Upper lobe of left lung (tissue), 6 donors: ENCODE data around the gene SCG5. TPM values are rescaled to one million over a fixed set of nuclear protein-coding genes. Genes with fewer than 3 reads are reported as not detected.
"Not testable (repeated sequence)": the region's sequence is repeated elsewhere in the genome, so short reads cannot be mapped to it uniquely, and the experiment has no call there.

Experiments
- ATAC-seq, 2 donors: fragments of 200-7000 bp; cut with Tn5 transposase; one replicate each; pipeline ENCODE4 v1.9.1; 2022; ENCODE audit warnings: mild to moderate bottlenecking in 2 of 2, moderate library complexity in 2 of 2; ENCODE audit not compliant: low FRiP score in 2 of 2
- DNase-seq, 2 donors: peaks; one replicate each; pipeline ENCODE4 v3.0.0-alpha.2; 2019 to 2020
- H3K27ac ChIP-seq, 4 donors: fragments of 200-600 bp; sonication (generic); one replicate each; pipeline ENCODE4 v1.5.1; 2016 to 2019
- H3K27me3 ChIP-seq, 4 donors: fragments of 200-600 bp; sonication (generic); one replicate each; pipeline ENCODE4 v1.5.1; 2017 to 2019
- H3K36me3 ChIP-seq, 4 donors: fragments of 200-600 bp; sonication (generic); one replicate each; pipeline ENCODE4 v1.5.1; 2016 to 2019
- H3K4me1 ChIP-seq, 4 donors: fragments of 200-600 bp; sonication (generic); one replicate each; pipeline ENCODE4 v1.5.1; 2018 to 2019
- H3K4me3 ChIP-seq, 4 donors: fragments of 200-600 bp; sonication (generic); one replicate each; pipeline ENCODE4 v1.5.1; 2017 to 2019; ENCODE audit warnings: mild to moderate bottlenecking in 2 of 4, moderate library complexity in 1 of 4
- H3K9me3 ChIP-seq, 4 donors: fragments of 200-600 bp; sonication (generic); one replicate each; pipeline ENCODE4 v1.5.1; 2018 to 2019
- CTCF ChIP-seq, 6 experiments: fragments of 450-650 bp in 4 of 6; fragments of 200-600 bp in 2 of 6; sonication (generic) in 2 of 6; IDR thresholded peaks; one replicate each; pipeline ENCODE4 v1.5.1; 2016 to 2019; ENCODE audit warnings: antibody characterized with exemption in 6 of 6
- EP300 ChIP-seq, 4 donors: sonication (generic); formaldehyde crosslinking; IDR thresholded peaks; one replicate each; pipeline ENCODE4 v1.5.1; 2017; ENCODE audit warnings: antibody characterized with exemption in 4 of 4, control low read depth in 2 of 4
- POLR2A ChIP-seq, 4 donors: fragments of 450-650 bp; IDR thresholded peaks; one replicate each; pipeline ENCODE4 v1.5.1; 2016 to 2017; ENCODE audit warnings: antibody characterized with exemption in 4 of 4, mild to moderate bottlenecking in 2 of 4
- POLR2AphosphoS5 ChIP-seq, 2 donors: sonication (generic); formaldehyde crosslinking; IDR thresholded peaks; one replicate each; pipeline ENCODE4 v1.5.1; 2017; ENCODE audit warnings: antibody characterized with exemption in 2 of 2
- WGBS, 2 donors: methylation state at CpG; one replicate each; pipeline ENCODE4 v1.1.5; 2017 to 2018; 5-methylcytosine and 5-hydroxymethylcytosine counted together
- total RNA-seq, 6 donors: library from RNA; depleted of rRNA in 4 of 6; stranded (reverse); fragments of >200 nt in 4 of 6; gene quantifications; one replicate each; pipeline versions ENCODE4 v1.1.0 to v1.2.1, GENCODE V29; 2016 to 2021
- donor health status: DM: no; HTN: no; CAD: no; lungs with moderate emphysema.
- donor health status: DM: no; HTN: yes; CAD: no; lungs with severe emphysema.

The SCG5 gene, protein sequence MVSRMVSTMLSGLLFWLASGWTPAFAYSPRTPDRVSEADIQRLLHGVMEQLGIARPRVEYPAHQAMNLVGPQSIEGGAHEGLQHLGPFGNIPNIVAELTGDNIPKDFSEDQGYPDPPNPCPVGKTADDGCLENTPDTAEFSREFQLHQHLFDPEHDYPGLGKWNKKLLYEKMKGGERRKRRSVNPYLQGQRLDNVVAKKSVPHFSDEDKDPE
- 1 to 10 TPM in 1 of 6 donors, under 1 TPM in 2, not detected in 3; 0.61 to 1.7 (median 0.97) TPM for total RNA-seq

- peak; percentile 38 to 69 for DNase-seq
- no peak for TF ChIP-seq POLR2A (IDR thresholded peaks at IDR 0.05)
- TF ChIP-seq CTCF (IDR thresholded peaks at IDR 0.05) = no peak
- TF ChIP-seq POLR2AphosphoS5 (IDR thresholded peaks at IDR 0.05) = no peak
- TF ChIP-seq EP300 (IDR thresholded peaks at IDR 0.05) = no peak
These were observed at the start of gene SCG5 for GRCh38 chr15:32641517-32642059. Gene SCG5, plus strand, starts transcription at chr15:32641710. Its CDS starts 1,883 bp downstream, at chr15:32643593.

DNA sequence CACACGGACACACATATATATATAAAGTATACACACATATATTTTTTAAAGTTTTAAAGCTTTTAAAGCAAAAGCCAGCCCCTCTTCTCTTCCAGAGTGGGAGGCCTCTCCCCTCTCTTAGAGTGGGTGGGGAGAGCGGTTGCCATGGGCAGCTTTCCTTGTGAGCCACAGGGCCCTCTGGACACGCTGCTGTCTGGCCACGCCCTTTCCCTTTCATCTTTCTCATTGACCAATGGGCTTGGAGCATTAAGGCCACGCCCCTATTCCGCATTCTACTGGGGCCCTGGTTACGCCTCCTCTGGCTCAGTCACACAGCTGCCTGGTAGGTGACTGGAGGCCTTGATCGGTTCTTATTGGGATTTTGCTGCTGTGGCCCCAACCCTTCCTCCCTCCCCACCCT lies 48.4 kb upstream of the SCG5 start, which contains the start of gene GOLGA8N:
GOLGA8N (plus strand) TSS at position 306 of the 400 bp plus-strand sequence.
- H3K4me3 ChIP-seq, H3K27ac ChIP-seq, H3K27me3 ChIP-seq, H3K9me3 ChIP-seq, ATAC-seq, H3K36me3 ChIP-seq, DNase-seq, H3K4me1 ChIP-seq: not testable (repeated sequence)
- WGBS, 2 donors = 90% methylated on average over 5 of the region's 8 CpGs; no CpG with 5 or more reads in 1 of the 2 donors

More at GRCh38 chr15:32641517-32642059, at the start of gene SCG5:
- Histone ChIP-seq H3K27ac (no peak within 1 kb of the TSS), H3K36me3 (no peaks in the 10 kb centered on the region), H3K4me3 (peak within 1 kb of the TSS in 3 of 4 donors; percentile 12 to 28 (median 13)), H3K27me3 (no peaks in the 10 kb centered on the region), H3K4me1 (peaks cover 0 to 5% (median 2%) of the 10 kb centered on the region in 4 donors), H3K9me3 (no peaks in the 10 kb centered on the region)
- peak; percentile 26 to 67 for ATAC-seq
- WGBS, 2 donors = 31 to 38% methylated on average over 12 to 22 of the region's 22 CpGs

GRCh38 chr15:32609518-32609917 lies 32.0 kb upstream of the SCG5 start:
- not testable (repeated sequence) for H3K9me3 ChIP-seq, H3K4me3 ChIP-seq, H3K36me3 ChIP-seq, H3K27me3 ChIP-seq, DNase-seq, H3K4me1 ChIP-seq, ATAC-seq, H3K27ac ChIP-seq
- WGBS, 2 donors = 75 to 85% methylated on average over 2 of the region's 2 CpGs

GRCh38 chr15:32610719-32611118 lies 30.8 kb upstream of the SCG5 start:
- H3K36me3 ChIP-seq, H3K9me3 ChIP-seq, DNase-seq, H3K4me3 ChIP-seq, H3K27ac ChIP-seq, H3K27me3 ChIP-seq, H3K4me1 ChIP-seq: not testable (repeated sequence)
- WGBS, 2 donors = 0 to 3% methylated on average over 1 to 2 of the region's 3 CpGs
- ATAC-seq = peak in 1 of 2 donors; percentile 58

DNA sequence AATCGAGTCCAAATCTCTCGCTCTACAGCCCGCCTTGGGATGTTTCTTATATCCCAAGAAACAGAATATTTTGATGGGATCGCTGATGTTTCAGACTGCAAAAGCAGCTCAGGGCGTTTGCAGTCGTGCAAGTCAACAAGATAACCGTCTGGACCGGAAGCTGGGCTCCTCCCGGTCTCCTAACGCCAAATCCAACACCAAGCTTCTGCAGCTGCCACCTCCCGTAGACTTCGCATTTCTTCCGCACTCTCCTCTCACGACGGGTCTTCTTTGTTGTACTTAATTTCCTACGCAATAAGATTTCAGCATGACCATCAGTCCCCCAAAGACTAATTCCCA lies 26.8 kb upstream of the SCG5 start:
- not testable (repeated sequence) for H3K27me3 ChIP-seq, H3K4me1 ChIP-seq, H3K36me3 ChIP-seq, H3K9me3 ChIP-seq
- WGBS, 2 donors = 0% methylated on average over 3 to 6 of the region's 16 CpGs
- peak overlapping the region; percentile 70 to 82 (median 80) for H3K27ac ChIP-seq
- peak; percentile 77 to 88 for ATAC-seq
- H3K4me3 ChIP-seq = peak overlapping the region in 3 of 4 donors; percentile 56 to 63 (median 56)
- peak in 1 of 2 donors; percentile 54 for DNase-seq

- H3K9me3 ChIP-seq, H3K36me3 ChIP-seq, H3K27me3 ChIP-seq, H3K4me1 ChIP-seq: not testable (repeated sequence)
- H3K27ac ChIP-seq = peak within 1 kb of the TSS; percentile 70 to 82 (median 80)
- peak within 1 kb of the TSS; percentile 47 to 63 (median 56) for H3K4me3 ChIP-seq
- TF ChIP-seq POLR2AphosphoS5 (IDR thresholded peaks at IDR 0.05) = peak in 1 of 2 donors; percentile 41
- peak in 1 of 4 donors; percentile 16 for TF ChIP-seq POLR2A (IDR thresholded peaks at IDR 0.05)
- 0% methylated on average over 18 to 19 of the region's 43 CpGs for WGBS, 2 donors
- ATAC-seq (peak; percentile 96), DNase-seq (peak; percentile 74 to 83)
These were observed 26.2 kb upstream of the SCG5 start, which contains the start of gene ARHGAP11A for GRCh38 chr15:32615051-32615870. Gene ARHGAP11A, plus strand, starts transcription at chr15:32615504. Its CDS starts 708 bp downstream, at chr15:32616212.

DNA sequence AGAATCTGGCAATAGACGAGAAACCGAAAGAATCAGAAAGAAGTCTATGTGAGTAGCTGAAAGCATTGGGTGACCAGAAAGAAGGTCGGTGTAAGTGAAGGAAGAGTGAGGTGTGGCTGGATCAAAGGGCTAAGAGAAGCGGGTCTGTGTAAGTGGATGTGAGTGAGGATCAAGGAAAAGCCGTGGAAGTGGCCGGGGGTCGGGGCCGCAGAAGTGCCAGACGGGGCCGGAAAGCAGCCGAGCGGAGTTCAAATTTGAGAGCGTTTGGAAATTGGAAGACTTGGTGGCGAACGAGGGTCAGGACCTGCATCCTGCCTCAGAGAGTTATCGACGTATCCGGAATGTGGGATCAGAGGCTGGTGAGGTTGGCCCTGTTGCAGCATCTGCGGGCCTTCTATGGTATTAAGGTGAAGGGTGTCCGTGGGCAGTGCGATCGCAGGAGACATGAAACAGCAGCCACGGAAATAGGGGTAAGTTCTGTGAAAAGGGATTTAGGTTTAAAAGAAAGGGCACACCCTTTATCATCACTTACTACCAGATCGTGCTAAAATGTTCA lies 25.6 kb upstream of the SCG5 start:
- Histone ChIP-seq H3K27ac (peak overlapping the region in 2 of 4 donors; percentile 70 to 82), H3K4me3 (peak overlapping the region; percentile 47 to 63 (median 56))
- DNase-seq, H3K9me3 ChIP-seq, H3K36me3 ChIP-seq, H3K27me3 ChIP-seq, H3K4me1 ChIP-seq, ATAC-seq: not testable (repeated sequence)
- WGBS, 2 donors = 0 to 2% methylated on average over 12 to 13 of the region's 24 CpGs
